Lower leg skin (tissue), 4 donors: ENCODE results near the gene PLXNA2. TPM values are rescaled to one million over a fixed set of nuclear protein-coding genes. Genes with fewer than 3 reads are reported as not detected.

Experiments used
- DNase-seq, 2 donors: peaks; one replicate each; pipeline ENCODE4 v3.0.0-alpha.2; 2019; ENCODE audit warnings: low spot score in 2 of 2
- H3K4me3 ChIP-seq: fragments of 200-600 bp; sonication (generic); 2 replicates; pipeline ENCODE4 v1.5.1; 2017; ENCODE audit warnings: mild to moderate bottlenecking, low read depth; ENCODE audit not compliant: poor library complexity, severe bottlenecking
- POLR2A ChIP-seq, 2 donors: fragments of 450-650 bp; IDR thresholded peaks; one replicate each; pipeline ENCODE4 v1.6.1; 2016 to 2017; ENCODE audit warnings: antibody characterized with exemption in 2 of 2, mild to moderate bottlenecking in 1 of 2, moderate library complexity in 1 of 2
- WGBS, 2 donors: methylation state at CpG; one replicate each; pipeline ENCODE4 v1.1.5; 2018; 5-methylcytosine and 5-hydroxymethylcytosine counted together
- intact Hi-C: fragments of 100-400 bp; cut with DNase I; formaldehyde crosslinking; loops from one replicate; pipeline ENCODE4 v1.15.0; 2023; ENCODE audit warnings: low total_unique reads
- total RNA-seq, 4 donors: library from RNA; depleted of rRNA; stranded (reverse); fragments of >200 nt; gene quantifications; one replicate each; pipeline ENCODE4 v1.1.0, GENCODE V29; 2016
- TF ChIP-seq, protein P1 (sequence below), 3 donors: fragments of 450-650 bp; IDR thresholded peaks; one replicate each; pipeline ENCODE4 v1.5.1; 2016; ENCODE audit warnings: antibody characterized with exemption in 3 of 3, mild to moderate bottlenecking in 3 of 3, moderate library complexity in 2 of 3

Gene PLXNA2
- total RNA-seq, 4 donors from 2014 or later, result 27.4 to 44.2 (median 36.9) TPM

DNA sequence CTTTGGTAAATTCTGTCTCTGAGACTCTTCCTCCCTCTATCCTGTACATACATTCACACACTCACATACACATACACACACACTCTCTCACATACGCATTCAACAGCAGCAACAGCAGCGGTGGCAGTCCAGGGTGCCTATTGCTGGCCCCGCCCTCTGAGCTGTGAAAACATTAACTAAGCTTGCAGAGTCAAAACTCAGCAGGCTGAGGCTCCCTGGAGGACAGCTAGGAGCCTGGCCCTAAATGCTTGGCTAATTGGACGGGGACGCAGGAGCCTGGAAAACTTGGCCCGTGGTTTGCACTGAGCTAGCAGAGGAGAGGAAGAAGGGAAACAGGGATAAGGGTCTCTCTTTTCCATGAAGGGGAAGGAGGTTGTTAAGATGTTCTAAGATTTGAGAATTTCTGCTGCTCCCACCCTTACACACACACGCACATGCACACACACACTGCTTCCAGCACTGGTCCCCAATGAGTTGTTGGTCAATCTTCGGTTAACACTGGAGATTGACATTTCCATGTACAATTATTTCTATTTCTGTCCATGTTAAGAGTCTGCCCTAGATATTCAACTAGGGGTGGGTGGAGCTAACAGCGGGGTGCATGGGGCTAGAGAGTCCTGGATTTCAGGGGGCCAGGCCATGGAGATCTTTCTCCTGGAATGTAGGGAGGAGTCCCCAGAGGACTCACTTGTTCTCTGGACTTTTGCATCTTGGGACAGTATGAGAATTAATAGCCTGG, 94.2 kb downstream of the PLXNA2 start:
- 69 to 77% methylated on average over 9 of the region's 9 CpGs for WGBS, 2 donors
- TF ChIP-seq, protein P1, sequence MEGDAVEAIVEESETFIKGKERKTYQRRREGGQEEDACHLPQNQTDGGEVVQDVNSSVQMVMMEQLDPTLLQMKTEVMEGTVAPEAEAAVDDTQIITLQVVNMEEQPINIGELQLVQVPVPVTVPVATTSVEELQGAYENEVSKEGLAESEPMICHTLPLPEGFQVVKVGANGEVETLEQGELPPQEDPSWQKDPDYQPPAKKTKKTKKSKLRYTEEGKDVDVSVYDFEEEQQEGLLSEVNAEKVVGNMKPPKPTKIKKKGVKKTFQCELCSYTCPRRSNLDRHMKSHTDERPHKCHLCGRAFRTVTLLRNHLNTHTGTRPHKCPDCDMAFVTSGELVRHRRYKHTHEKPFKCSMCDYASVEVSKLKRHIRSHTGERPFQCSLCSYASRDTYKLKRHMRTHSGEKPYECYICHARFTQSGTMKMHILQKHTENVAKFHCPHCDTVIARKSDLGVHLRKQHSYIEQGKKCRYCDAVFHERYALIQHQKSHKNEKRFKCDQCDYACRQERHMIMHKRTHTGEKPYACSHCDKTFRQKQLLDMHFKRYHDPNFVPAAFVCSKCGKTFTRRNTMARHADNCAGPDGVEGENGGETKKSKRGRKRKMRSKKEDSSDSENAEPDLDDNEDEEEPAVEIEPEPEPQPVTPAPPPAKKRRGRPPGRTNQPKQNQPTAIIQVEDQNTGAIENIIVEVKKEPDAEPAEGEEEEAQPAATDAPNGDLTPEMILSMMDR (IDR thresholded peaks at IDR 0.05), result no peak
- no peak for TF ChIP-seq POLR2A (IDR thresholded peaks at IDR 0.05)
- intact Hi-C loops, result no loop called here
- no peak overlapping the region for H3K4me3 ChIP-seq
- DNase-seq, result no peak

DNA sequence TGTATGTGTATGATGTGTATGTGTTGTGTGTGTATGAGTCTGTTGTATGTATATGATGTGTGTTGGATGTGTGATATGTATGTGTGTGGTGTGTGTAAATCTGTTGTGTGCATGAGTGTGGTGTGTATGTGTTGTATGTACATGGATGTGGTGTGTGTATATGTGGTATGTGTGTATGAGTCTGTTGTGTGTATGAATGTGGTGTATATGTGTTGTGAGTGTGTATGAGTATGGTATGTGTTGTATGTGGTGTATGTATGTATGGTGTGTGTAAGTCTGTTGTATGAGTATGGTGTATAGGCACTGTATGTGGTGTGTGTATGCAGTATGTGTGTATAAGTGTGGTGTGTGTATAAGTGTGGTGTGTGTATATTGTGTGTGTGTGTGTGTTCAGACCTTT, 95.0 kb downstream of the PLXNA2 start:
- H3K4me3 ChIP-seq, result no peak overlapping the region
- TF ChIP-seq POLR2A (IDR thresholded peaks at IDR 0.05), result no peak
- TF ChIP-seq, protein P1 (IDR thresholded peaks at IDR 0.05), result no peak
- DNase-seq, result no peak
- intact Hi-C loops, result no loop called here

DNA sequence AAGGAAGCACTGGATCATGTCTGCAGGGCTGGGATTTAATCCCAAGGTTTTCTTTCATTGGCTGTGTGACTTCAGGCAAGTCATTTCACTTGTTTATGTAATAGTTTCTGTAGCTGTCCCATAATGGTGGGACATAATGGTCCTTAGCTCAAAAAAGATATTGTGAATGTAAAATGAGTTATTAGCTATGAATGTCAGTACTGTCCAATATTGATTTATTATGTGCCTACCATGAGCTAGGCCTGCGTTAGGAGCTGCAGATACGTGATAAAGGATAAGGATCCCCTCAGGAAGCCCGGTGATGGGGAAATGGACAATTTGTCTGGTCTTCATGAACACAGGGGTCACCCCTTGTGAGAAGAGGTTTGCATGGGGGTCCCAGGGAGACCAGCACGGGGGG, 95.8 kb downstream of the PLXNA2 start:
- no peak for DNase-seq
- H3K4me3 ChIP-seq, result no peak overlapping the region
- intact Hi-C loops, result no loop called here
- 94 to 96% methylated on average over 4 of the region's 4 CpGs for WGBS, 2 donors
- TF ChIP-seq, protein P1 (IDR thresholded peaks at IDR 0.05), result no peak
- no peak for TF ChIP-seq POLR2A (IDR thresholded peaks at IDR 0.05)

DNA sequence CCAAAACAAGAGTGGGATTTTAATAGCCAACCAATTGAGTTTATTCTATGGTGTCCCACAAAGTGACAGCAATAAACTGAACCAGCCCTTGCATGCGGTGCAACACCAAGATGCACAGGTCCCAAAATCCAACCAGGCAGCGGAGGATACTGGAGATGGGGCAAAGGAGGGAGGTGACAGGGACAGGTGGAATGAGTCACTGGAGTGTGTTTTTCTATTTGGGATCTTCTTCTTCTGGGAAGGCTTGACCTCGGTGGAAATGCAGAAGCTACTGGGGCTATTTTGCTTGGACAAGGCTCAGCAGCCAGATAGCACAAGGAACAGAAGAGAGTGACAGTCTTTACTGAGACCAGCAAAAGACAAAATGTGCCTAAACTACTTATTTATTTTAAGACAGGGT, 97.5 kb downstream of the PLXNA2 start:
- H3K4me3 ChIP-seq, result no peak overlapping the region
- no peak for DNase-seq
- intact Hi-C loops, result no loop called here
- TF ChIP-seq POLR2A (IDR thresholded peaks at IDR 0.05), result no peak
- TF ChIP-seq, protein P1 (IDR thresholded peaks at IDR 0.05), result no peak
- WGBS, 2 donors, result 91 to 96% methylated on average over 3 of the region's 3 CpGs

DNA sequence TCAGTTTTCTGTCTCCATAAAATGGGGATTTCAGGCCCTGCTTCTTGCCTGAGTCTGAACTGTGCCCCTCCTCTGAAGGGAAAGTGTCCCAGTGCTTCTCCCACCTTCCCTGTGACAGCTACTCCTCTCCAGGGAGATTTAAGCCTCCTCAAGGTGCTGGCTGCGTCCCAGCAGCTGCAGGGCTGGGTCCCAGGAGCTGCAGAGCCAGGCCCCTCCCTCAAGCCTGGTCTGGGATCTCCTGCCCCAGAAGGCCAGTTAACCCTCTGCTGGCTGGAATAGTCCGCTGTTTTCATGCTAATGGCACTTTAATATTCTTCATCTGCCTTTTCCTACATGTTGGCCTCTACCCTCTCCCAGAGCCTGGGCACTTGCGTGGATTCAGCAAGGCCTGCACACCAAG, 99.0 kb downstream of the PLXNA2 start:
- 65 to 80% methylated on average over 3 of the region's 3 CpGs for WGBS, 2 donors
- TF ChIP-seq, protein P1 (IDR thresholded peaks at IDR 0.05), result no peak
- TF ChIP-seq POLR2A (IDR thresholded peaks at IDR 0.05), result no peak
- H3K4me3 ChIP-seq, result no peak overlapping the region
- no peak for DNase-seq
- intact Hi-C loops, result no loop called here
